Peyer's patch (tissue), 4 donors: ENCODE measurements around the gene FGL2.

ENCODE experiments used
- POLR2A ChIP-seq, 2 donors: fragments of 450-650 bp; IDR thresholded peaks; one replicate each; pipeline ENCODE4 v1.5.1; 2017; ENCODE audit warnings: antibody characterized with exemption in 2 of 2, mild to moderate bottlenecking in 2 of 2, moderate library complexity in 2 of 2
- TF ChIP-seq, protein P1 (sequence below), 6 experiments: fragments of 450-650 bp in 4 of 6; fragments of 200-600 bp in 2 of 6; sonication (generic) in 1 of 6; IDR thresholded peaks; one replicate each; pipeline ENCODE4 v1.5.1; 2017 to 2019; ENCODE audit warnings: antibody characterized with exemption in 6 of 6, mild to moderate bottlenecking in 3 of 6, moderate library complexity in 1 of 6

DNA sequence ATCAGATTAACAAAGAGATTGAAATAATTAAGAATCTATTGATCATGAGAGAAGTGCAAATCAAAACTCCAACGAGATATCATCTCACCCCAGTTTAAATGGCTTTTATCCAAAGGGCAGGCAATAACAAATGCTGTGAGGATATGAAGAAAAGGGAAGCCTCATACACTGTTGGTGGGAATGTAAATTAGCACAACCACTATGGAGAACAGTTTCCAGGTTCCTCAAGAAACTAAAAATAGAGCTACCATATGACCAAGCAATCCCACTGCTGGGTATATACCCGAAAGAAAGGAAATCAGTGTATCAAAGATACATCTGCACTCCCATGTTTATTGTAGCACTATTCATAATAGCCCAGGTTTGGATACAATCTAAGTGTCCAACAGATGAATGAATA is 13.8 kb downstream of the FGL2 start:
- TF ChIP-seq, protein P1, sequence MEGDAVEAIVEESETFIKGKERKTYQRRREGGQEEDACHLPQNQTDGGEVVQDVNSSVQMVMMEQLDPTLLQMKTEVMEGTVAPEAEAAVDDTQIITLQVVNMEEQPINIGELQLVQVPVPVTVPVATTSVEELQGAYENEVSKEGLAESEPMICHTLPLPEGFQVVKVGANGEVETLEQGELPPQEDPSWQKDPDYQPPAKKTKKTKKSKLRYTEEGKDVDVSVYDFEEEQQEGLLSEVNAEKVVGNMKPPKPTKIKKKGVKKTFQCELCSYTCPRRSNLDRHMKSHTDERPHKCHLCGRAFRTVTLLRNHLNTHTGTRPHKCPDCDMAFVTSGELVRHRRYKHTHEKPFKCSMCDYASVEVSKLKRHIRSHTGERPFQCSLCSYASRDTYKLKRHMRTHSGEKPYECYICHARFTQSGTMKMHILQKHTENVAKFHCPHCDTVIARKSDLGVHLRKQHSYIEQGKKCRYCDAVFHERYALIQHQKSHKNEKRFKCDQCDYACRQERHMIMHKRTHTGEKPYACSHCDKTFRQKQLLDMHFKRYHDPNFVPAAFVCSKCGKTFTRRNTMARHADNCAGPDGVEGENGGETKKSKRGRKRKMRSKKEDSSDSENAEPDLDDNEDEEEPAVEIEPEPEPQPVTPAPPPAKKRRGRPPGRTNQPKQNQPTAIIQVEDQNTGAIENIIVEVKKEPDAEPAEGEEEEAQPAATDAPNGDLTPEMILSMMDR (IDR thresholded peaks at IDR 0.05) = no peak
- TF ChIP-seq POLR2A (IDR thresholded peaks at IDR 0.05) = no peak
